Measurements from ENCODE around the gene SURF4. TPM values are rescaled to one million over a fixed set of nuclear protein-coding genes. Genes with fewer than 3 reads are reported as not detected.

SURF4 gene
- total and polyA plus RNA-seq, 2 donors (not counting 3 experiments of a cell fraction or from before 2014, with no cell fraction given), result 216 to 358 TPM

DNA sequence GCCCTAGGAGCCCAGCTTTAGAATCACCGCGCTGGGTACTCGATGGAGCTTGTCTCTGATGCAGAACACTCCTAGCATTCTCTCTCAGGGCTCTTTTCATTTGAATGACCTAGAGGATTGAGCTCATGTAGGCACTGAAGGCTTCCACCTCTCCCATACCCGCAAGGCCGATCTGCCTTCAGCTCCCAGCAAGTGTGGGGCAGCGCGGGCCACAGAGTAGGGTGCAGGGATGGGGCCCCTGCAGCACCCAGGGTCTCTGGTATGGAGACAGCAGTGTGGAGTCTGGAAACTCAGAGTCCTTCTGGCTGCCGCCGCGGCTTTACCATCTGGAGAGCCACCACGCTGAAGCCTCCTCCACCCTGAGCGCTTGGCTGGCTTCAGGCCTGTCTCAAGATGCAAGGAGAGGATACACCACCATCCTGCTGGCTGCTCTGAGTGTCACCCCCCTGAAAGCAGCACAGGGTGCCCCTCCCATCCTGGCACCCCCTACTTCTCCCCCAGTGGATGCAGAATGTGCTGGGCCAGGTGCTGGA is 13.2 kb upstream of the SURF4 start:
- ChIA-PET POLR2A (no interaction called here), CTCF (interaction anchor here (1.1 kb wide), 1 partner anchor 97 kb away, joined by 3 read pairs; no protein-coding TSS in a partner anchor)
- no peaks in the 10 kb centered on the region for H3K9me1 ChIP-seq (replicated peaks; ENCODE audit: control insufficient read depth, extremely low read depth, insufficient read depth, low read length)
- intact Hi-C loops (cut with micrococcal nuclease) (no loop called here), dilution Hi-C loops (cut with MboI; ENCODE audit: extremely low pct_ligation_motif_present, low sequenced_read_pairs) (no loop called here)
- H3K9me3 ChIP-seq (replicated peaks; ENCODE audit: control insufficient read depth, insufficient read depth, low read length), result no peaks in the 10 kb centered on the region
- no peak overlapping the region for H3K9ac ChIP-seq (replicated peaks; ENCODE audit: extremely low read depth, insufficient read depth, low read length)
- no peak overlapping the region for H3K4me3 ChIP-seq (replicated peaks in 1 of 3; ENCODE audit: insufficient read depth in 1 of 3, low read depth in 1 of 3, low read length in 3 of 3)
- BruUV-seq (replicated peaks), result no TSS peak
- no peak overlapping the region for H2AFZ ChIP-seq (ENCODE audit: low read depth, low read length)
- no peak overlapping the region for H3K27ac ChIP-seq (ENCODE audit: insufficient read depth, low read depth, low read length)
- H3K4me2 ChIP-seq (ENCODE audit: insufficient read depth, low read length), result no peak overlapping the region
- no peak for FAIRE-seq
- no peaks in the 10 kb centered on the region for H3K36me3 ChIP-seq (ENCODE audit: control insufficient read depth in 2 of 2, extremely low read depth in 1 of 2, insufficient read depth in 2 of 2, low read length in 2 of 2)
- DNase-seq (ENCODE audit: low read depth, low spot score), result no peak
- TF ChIP-seq FOS (IDR thresholded peaks at IDR 0.05; ENCODE audit: borderline replicate concordance, insufficient read depth, low read length) (no peak), MYC (IDR thresholded peaks at IDR 0.05; ENCODE audit: low read depth, low read length) (no peak), EZH2 (IDR thresholded peaks at IDR 0.05; ENCODE audit: borderline replicate concordance, low read depth, low read length, severe bottlenecking) (no peak), GATA2 (IDR thresholded peaks at IDR 0.05; ENCODE audit: insufficient read depth, insufficient read length, low read depth, low read length) (no peak), POLR2A (IDR thresholded peaks at IDR 0.05; ENCODE audit: low read depth, low read length) (no peak), POLR2AphosphoS5 (IDR thresholded peaks at IDR 0.05; ENCODE audit: insufficient read depth, low read depth, low read length) (no peak), JUN (IDR thresholded peaks at IDR 0.05; ENCODE audit: borderline replicate concordance, insufficient read depth, insufficient read length, low read depth) (no peak)
- TF ChIP-seq, protein P1, sequence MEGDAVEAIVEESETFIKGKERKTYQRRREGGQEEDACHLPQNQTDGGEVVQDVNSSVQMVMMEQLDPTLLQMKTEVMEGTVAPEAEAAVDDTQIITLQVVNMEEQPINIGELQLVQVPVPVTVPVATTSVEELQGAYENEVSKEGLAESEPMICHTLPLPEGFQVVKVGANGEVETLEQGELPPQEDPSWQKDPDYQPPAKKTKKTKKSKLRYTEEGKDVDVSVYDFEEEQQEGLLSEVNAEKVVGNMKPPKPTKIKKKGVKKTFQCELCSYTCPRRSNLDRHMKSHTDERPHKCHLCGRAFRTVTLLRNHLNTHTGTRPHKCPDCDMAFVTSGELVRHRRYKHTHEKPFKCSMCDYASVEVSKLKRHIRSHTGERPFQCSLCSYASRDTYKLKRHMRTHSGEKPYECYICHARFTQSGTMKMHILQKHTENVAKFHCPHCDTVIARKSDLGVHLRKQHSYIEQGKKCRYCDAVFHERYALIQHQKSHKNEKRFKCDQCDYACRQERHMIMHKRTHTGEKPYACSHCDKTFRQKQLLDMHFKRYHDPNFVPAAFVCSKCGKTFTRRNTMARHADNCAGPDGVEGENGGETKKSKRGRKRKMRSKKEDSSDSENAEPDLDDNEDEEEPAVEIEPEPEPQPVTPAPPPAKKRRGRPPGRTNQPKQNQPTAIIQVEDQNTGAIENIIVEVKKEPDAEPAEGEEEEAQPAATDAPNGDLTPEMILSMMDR (IDR thresholded peaks at IDR 0.05; ENCODE audit: extremely low read depth in 1 of 2, insufficient read depth in 1 of 2, low read depth in 1 of 2, low read length in 2 of 2), result no peak
- TF ChIP-seq, protein P2, sequence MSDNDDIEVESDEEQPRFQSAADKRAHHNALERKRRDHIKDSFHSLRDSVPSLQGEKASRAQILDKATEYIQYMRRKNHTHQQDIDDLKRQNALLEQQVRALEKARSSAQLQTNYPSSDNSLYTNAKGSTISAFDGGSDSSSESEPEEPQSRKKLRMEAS (IDR thresholded peaks at IDR 0.05; ENCODE audit: insufficient read depth, insufficient read length), result no peak
- H3K27me3 ChIP-seq (ENCODE audit: control insufficient read depth in 2 of 2, insufficient read depth in 2 of 2, low read length in 2 of 2), result no peaks in the 10 kb centered on the region
- no peaks in the 10 kb centered on the region for H4K20me1 ChIP-seq (replicated peaks; ENCODE audit: control insufficient read depth, extremely low read depth, insufficient read depth, low read length)
- no peaks in the 10 kb centered on the region for H3K4me1 ChIP-seq (ENCODE audit: control insufficient read depth, extremely low read depth, insufficient read depth, low read length)
- no peaks in the 10 kb centered on the region for H3K79me2 ChIP-seq (ENCODE audit: control insufficient read depth, insufficient read depth, low read length)

All from endothelial cell of umbilical vein (primary cell).